HL-60/S4 (cell line): ENCODE results near the gene SERTM1.

Source experiments
- in situ Hi-C: fragments of 300-500 bp; cut with MboI; formaldehyde crosslinking; loops from 2 replicates; pipeline ENCODE4 v1.14.3; 2022; ENCODE audit warnings: low sequenced_read_pairs

SERTM1 gene

DNA sequence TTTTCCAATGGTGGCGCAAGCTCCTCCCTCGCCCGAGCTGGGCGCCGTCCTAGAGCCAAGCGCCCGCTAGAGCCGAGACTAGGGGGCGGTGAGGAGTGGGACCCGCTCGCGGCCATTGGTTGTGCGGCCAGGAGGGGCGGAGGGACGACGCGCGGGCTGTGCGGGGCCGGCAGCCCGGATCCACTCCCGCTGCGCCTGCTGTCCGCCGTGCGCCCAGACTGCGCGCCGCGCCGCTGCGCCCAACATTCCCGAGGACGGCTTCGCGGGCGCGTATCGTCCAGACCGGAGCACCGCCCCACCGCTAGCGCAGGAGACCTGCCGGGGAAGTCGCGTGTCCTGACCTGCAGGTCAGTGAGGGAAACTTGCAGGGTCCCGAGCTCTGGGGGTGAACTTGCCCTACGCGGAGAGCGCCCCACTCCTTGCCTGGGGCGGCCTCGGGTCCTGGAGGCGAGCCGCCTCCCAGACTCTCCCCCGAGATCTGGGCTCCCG lies at the start of gene SERTM1:
Gene SERTM1 (plus strand): TSS at position 183 of the 489 bp plus-strand sequence. CDS start 21,059 bp downstream, outside the sequence.
- in situ Hi-C loops = no loop called here

DNA sequence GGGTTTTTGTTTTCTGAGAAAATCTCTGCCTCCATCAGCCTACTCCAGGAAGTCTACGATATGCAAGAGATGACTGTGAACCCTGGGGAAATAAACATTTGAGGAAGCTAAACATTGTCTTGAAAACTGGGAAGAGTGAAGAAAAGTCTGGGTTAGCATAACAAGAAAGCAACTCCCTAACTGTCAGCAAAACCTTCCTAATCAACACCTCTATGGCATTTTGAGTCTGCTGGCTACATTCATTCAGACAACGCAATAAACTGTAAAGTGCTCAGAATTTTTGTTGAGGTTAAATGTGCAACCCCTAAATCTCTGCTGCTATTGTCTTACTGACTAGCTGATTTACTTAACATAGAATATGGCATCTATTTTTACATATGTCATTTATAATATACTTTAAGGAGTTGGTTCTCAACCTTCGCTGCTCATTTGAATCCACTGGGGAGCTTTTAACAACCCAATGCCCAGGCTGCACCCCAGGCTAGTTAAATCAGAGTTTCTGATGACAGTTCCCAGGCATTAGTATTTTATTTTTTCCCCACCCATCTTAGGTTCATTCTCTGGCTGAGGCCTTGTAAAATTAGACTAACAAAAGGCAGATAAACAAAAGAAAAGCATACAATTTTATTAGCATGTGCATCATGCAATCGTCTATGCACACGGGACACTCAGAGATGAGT lies 45.3 kb upstream of the SERTM1 start:
- in situ Hi-C loops = no loop called here

DNA sequence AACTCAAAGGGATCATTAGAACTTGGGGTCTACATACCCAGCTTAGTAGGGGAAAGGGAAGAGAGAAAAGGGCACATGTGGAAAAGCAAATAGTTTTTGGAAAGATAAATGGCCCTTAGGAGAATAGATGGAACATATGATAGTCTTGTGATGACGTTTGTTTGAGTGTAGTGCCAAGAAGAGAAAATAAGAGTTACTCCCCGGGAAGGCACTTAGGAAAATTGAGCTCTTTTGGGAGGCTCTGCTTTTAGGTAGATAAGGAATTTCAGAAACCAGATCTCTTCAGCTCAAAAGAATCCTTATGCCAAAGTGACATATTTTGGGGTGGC lies 44.8 kb upstream of the SERTM1 start:
- in situ Hi-C loops = no loop called here

DNA sequence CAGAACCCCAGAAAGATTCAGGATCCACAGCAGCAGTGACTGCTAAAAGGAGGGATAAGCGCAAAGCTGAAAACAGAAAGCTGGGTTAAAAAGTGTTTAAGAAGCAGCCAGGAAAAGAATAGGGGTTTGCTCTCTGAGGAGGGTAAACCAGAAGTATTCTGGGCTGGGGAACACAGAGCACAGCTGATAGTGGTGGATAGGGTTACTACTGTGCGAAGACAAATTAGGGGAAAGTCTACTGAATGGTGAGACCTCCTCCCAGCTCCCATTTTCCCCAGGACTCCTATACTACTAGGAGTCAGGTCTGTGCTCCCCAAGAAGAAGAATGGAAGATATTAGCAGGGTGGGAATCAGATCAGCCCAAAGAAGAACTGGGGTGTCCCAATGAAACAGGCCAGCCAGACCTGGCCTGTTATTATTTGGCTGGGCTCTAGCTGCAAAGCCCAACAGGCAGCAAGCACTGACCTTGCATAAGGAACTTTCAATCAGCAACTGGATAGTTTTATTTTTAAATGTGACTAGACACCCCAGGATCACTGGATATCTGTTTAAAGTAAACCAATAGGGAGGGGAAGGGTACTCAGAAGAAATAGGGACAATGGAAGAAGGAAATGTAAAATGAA lies 43.5 kb upstream of the SERTM1 start:
- in situ Hi-C loops = no loop called here

DNA sequence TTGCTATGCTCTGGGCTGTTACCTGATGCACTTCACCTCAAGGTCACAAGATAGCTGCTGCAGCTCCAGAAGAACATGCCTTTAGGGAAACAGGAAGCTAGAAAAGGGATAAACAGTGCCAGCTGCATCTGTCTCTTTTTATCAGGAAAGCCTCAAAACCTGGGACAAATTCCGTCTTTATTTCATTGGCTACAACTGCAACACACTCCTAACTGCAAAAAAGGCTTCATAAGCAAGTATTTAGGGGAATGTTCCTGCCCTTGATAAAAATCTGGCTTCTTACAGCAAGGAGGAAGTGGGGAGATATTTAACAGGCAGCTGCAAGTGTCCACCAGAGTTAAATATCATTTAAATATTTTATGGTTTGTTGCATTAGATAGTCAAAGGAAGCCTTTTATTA lies 34.2 kb upstream of the SERTM1 start:
- in situ Hi-C loops = no loop called here

DNA sequence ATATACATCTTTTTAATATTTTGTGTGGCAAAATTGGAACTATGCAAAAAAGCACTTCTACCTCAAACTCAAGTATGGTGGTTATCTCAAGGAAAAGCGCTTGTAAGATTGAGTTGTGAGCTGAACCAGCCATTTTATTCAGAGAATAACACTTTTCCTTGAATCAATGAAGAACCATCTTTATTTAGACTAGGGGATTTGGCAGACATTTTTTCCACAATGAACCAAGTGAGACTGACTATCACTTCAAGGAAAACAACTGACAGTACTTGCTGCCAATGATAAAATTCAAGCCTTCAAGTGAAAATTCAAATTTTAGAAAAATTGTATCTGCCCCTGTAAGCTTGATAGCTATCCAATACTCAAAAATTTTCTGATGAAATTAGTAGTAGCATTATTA lies 23.2 kb upstream of the SERTM1 start:
- in situ Hi-C loops = no loop called here

DNA sequence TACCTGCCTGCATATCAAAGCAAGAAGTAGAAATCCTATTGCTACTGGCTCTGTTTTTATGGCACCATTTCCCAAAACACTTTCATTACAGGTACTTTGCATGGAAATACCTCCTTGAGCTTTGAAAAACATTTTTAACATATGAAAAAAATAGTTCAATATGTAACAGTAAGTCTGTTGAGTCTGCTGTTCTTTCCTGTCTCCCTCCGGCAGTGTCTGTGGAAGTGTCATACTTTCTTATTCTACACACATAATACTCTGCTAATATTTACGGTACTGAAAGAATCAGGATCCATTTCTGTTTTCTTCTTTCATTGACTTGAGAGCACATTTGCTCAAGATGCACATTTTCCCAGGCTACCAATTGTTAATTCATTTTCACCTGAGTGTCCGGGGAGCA lies 8.2 kb upstream of the SERTM1 start:
- in situ Hi-C loops = no loop called here

DNA sequence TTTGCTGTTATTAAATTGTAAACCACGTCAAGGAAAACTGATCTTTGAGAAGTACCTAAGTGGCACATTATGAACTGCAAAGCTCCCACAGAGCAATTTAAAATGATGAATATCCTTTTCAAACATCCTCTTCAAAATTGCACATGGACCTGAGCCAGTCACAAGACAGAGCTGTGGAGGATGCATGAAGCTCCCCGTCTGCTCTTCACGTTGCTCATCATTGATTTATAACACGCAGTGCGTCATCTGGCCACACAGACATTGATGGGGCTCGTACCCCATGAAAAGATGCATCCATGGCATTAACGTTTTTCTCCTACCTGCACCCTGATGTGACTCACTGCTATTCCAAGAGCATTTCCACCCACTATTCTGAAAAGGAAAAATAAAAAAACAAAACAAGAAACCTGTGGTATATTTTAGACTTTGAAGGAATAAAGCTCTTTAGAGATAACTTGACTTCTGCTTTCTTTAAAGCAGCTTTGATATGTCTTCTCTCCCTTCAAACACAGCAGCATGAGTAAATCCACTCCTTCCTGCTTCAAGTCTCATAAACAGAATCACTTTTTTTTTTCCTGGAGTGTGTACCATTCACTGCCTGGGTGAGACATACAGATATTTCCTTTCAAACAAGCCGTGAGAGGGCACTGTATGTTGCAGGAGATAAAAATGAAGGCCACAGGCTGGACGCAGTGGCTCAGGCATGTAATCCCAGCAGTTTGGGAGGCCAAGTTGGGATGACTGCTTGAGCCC lies 7.2 kb upstream of the SERTM1 start:
- in situ Hi-C loops = no loop called here

DNA sequence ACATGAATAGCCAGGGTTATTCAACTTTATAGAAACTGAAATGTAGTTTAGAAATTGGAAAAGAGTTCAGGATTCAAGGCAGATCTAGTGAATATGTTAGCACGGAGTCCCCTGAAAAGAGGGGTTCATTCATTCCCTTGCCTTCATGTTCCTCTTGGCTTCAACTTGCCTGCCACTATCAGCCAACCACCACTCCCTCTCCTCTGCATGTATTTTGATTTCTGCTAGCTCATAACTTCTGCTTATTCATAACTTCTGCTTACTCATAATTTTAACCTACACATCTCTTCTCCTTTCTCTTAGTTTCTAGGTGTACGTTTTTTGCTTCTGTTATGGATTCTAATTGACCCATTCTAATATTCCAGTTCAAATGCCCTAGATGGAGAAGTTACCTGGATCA lies 5.5 kb upstream of the SERTM1 start:
- in situ Hi-C loops = no loop called here

DNA sequence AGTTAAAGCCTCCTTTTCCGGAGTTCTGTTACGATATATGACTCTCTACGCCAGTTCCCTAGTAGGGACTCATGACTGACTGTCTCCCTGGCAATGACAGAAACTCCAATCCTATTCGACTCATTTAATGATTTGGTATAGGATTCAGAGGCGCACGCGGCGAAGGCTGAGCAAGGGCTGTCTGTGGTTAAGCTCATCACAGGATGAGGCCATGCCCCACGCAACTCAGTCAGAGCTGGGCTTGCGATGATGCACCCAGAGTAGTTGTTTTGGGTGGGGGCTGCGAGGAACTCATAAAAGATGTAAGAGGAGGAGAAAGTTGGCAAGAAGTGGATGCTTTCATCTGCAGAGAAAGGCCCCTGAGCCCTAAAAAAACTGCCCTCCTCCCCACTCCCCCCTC lies 468 bp upstream of the SERTM1 start:
- in situ Hi-C loops = no loop called here

DNA sequence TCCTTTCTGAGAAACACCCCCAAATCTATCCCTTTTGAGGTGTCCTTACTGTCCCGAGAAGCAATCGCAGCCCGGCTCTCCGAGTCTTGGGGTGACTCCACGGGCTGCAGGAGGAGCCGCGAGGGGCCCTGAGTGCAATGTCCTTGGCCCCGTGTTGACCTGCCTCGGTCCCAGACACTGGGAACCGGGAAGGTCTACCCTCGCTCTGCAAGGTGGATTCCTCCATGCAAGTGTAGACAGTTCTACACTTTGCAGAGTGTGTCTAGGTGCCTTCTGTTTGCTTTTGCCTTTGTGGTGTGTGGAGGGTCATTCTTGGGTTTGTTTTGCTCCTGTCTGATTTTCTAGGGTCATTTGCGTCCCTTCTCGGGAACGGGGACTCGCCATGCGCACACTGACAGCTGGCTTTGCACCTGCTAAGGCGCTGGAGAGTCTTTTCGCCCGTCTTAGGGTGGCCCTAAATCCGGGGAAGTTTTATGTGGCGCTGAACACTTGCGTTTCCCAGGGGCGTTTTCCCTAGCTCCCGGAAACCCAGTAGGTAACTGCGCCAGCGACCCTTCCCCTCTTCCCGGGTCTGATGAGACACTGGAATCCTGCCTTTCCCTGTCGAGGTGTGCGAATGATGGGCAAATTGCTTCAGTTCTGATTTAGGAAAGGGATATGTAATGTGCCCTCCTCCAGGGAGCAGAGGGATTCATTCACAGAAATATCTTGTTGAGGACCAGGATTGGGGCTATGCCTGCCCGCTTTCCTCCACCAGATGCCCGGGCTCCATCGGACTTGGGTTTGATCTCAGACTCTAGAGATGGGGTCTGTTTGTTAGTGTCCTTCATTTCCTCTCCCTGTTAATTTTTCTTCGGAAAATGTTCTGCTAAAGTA lies 755 bp downstream of the SERTM1 start:
- in situ Hi-C loops = no loop called here

DNA sequence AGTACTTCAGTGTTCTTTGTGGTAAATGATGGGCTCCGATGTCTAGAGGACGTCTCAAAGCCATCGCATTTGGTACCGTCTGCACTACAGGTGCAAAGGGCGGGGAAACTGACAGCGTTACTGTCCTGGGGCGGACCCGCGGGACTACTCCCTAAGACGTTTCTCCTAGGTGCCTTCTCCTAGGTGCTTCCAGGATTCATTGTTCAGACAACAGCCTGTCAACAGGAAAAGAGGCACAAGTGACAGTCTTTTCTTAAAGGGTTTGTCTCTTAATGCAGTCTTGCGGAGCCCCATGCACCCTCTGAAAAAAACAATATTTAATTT lies 1.4 kb downstream of the SERTM1 start:
- in situ Hi-C loops = no loop called here

DNA sequence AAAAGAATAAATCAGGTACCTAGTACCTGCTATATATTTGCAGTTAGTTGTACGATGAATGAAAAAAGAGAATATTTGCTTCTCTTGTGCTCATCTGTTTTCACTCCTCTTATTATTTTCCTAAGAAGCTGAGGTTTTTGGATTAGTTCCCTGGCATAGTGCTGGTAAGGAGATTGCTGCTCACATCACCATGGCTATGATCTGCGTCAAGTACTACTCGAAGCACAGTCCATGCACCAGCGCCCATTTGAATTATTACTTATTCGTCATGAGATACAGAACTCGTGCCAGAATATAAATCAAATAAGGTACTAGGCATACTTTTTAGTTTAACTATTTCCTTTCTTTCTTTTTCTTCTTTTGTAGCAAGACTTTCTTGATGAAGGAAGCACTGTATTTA lies 7.1 kb downstream of the SERTM1 start:
- in situ Hi-C loops = no loop called here

DNA sequence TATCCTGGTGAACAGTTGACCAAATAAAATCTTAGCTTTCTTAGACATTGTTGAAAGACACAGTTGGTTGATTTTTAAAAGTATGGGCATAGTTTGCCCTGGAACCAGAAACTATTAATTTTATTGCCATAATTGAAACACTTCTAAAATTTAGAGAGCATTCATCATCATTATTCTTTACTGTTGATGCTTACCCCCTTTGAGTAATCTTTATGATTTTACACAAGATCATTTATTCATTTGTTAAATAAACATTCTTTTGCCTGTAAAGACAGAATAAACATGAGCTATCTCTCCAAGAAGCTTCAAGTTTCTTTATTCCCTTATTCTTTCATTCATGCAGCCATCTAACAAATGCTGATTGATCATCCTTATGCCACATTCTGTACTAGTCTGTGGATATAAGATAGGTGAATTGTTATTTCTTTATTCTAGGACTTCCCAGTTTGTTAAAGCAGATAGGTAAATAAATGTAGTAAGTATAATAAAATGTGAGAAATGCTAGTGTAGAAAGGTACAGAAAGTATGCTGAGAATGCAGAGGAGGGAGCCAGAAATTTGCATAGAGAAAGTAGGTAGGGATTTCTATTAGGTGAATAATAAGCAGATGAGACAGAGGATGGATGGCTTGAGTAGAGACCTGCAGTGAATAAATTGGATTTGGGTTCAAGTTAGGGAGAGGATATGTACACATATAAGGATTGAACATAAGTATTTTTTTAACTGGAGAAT lies 8.2 kb downstream of the SERTM1 start:
- in situ Hi-C loops = no loop called here

DNA sequence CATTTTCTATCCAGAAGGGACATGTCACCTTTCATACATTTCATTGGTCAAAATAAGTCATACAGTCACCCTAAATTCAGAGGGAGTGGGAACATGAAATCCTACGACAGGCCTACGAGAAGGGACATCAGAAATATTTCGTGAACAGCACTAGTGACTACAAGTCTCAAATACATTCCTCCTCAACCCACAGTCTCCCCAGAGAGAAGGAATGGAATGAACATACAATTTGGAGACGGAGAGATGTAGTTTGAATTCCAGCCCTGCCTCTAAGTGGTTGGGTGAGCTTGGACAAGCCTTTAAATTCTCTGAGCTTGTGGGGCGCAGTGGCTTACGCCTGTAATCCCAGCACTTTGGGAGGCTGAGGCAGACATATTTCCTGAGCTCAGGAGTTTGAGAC lies 9.9 kb downstream of the SERTM1 start:
- in situ Hi-C loops = no loop called here

DNA sequence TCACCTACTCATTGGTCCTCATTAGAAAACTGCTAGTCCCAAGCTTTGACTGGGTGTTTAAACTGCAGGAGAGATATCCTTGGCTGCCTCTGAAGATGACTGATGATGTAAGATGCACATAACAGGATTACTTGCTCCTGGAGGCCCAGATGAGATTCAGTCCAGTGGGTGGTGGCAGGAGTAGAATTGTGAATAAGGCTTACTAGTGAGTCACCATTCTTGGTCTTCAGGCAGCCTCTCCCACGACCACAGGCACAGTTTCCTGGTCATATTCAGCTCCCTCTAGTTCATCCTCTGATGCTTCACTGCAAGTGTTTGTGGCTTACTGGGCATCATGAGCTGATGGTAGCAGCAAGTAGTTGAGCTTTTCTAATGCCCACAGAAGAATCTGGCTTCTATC lies 12.1 kb downstream of the SERTM1 start:
- in situ Hi-C loops = no loop called here

DNA sequence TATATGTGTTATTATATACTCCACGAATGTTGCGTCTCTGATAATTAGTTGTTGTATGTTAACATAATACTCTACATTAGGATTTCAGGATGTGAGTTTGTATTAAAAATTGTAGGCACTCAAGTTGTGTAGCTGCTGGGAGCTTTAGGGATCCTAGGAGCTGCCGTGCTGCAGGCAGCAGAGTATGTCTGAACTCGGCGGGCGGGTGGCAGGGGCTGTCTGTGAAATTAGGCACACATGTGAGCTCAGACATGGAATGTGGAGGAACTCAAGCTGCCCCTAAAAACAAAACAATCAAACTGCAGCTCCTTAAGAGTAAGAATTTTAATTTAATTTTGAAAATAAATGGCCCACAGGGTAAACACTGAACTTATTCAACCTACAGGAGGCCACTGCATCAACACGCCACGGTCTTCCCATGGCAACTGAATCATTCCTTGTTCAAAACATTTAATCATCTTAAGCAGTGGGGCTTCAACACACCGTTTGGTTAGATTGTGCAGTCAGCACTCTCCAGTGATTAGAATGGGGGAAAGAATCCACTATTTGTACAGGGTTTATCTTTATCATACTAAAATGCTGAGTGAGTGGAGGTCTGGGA lies 22.7 kb downstream of the SERTM1 start:
- in situ Hi-C loops = no loop called here

DNA sequence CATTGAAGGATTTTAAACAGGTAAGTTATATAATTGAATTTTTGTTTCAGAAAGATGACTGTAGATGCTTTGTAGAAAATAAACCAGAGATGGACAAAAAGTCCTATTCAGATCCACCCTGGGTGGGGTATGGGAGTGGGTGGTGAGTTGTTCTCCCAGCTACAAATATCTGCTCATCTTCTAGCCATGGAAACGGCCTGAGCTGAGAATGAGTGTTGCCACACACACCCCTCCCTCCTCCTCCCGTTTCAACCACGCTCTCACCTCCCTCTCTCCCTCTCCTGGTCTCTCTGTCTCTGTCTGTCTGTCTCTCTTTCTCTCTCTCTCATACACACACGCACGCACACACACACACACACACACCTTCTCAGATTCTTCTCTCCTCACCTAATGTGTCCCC lies 26.4 kb downstream of the SERTM1 start:
- in situ Hi-C loops = no loop called here

DNA sequence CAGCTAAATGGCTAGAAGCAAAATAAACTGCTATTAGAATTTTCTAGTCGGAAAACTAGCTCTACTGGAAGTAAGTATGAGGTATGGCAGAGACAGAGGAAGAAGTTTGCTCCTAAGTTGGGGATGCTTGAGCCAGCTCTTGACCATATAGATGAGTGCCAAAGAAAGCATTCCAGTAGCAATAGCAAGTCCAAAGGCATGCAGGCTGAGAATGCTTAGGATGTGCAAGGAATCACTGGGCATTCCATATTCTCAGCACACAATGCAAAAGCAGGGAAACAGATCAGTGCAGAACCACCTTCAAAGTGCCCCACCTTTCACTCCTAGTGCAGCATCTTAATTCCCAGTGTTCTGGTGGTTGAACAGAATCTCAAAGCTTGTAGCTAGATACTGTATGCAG lies 32.9 kb downstream of the SERTM1 start:
- in situ Hi-C loops = no loop called here

DNA sequence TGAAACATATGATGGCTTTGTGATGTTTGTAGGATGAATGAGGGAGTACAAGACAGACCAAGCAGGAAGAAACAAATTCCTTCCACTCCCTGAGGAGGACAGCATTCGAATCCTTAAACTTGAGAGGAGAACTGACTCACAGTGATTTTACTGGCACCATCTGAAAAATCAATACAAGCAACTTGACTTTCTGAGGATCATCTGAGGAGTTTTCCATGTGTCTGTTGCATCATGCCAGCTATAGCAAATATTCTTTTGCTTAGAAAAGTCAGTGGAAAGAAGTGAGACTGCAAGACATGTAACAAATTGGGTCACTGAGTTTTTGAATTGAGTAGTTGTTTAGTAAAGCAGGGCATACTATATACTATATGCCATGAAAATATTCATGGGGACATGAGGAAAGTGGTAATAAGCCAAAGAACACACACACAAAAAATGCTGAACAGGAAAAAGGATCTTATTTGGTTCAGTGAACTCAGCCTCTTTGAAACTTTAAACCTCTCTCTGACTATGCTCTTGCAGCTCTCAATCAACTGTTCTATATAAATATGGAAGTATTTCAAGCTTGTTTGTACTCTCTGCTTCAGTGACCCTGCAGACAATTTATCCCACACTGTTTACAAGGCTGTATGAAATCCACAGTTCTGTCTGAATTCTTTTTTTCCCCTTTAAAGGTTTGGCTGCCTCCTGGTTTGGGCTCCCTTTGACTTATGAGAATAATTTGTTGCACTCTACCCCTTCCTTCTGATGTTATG lies 35.5 kb downstream of the SERTM1 start:
- in situ Hi-C loops = no loop called here
